Hematopoietic multipotent progenitor cell (in vitro differentiated cells): ENCODE data around the gene MORC4. TPM values are rescaled to one million over a fixed set of nuclear protein-coding genes. Genes with fewer than 3 reads are reported as not detected.
A peak's percentile ranks its signal among the peaks of the same experiment; 100 is the strongest.

ENCODE experiments used
- DNase-seq, 3 donors: peaks; one replicate each; pipeline ENCODE4 v3.0.0-alpha.2; 2011 to 2015; ENCODE audit warnings: low read depth in 2 of 3, low spot score in 2 of 3
- total RNA-seq: library from RNA; depleted of rRNA; stranded (reverse); fragments of >200 nt; gene quantifications from one replicate; pipeline ENCODE4 v1.2.3, GENCODE V29; 2012

The MORC4 gene
- total RNA-seq, 1 donor, result 0.54 TPM

- no peak for DNase-seq
These were observed 46.0 kb downstream of the MORC4 start for GRCh38 chrX:106954041-106954440.

DNA sequence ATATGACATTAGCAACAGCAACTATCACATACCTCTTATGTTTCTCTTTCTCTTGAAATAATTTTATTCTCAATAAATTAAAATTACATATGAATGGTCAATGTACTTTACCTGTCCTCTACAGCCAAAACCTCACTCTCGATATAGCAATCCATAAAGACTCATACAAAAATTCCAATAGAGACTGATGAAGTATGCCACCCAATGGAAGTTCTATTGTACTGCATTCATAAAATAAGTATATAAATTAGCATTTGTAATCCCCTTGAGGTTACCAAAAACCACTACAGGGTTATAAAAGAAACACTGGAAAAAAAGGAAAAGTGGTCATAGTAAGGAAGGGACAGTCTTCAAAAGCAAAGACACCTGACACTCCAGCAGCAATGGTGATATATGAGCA is 47.0 kb downstream of the MORC4 start:
- DNase-seq, result peak in 1 of 3 donors; percentile 34

DNA sequence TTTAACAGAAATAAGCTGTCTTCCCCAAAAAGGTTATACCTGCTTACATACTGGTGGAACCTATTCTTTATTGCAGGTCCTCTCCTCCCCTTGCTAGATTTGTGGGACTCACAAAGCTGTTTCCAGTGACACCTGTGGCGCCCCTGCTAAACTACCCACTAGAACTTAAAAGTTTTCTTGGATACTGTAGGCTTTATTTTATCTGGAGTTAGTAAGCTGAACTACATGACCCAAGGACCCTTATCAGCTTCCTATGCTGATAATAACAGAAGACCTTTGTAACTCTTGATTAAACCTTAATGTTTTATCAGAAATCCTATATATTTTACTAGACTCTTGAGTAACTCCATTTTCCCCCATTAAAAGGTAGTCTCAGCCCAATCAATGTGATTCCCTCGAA is 47.5 kb downstream of the MORC4 start:
- no peak for DNase-seq

GRCh38 chrX:106952089-106952488 is 47.9 kb downstream of the MORC4 start:
- no peak for DNase-seq

GRCh38 chrX:106951230-106951629 is 48.8 kb downstream of the MORC4 start:
- no peak for DNase-seq

DNA sequence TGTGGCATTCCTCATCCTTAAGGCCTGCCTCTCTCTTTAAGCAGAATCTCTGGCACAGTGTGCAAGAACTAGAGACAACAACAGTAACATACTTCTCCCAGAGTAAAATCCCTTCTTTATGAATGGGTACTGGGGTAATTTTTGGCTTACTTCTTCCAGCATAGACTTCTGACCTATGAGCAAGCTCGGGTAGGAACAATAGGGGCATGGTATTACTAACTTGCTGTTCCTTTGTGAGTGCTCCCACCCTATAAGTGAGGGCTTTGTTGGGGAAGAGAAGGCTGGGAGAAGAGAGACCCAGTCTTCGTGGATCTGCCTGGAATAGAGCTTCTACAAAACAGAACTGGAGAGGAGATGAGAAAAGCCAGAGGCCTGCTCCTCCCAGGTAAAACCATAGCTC is 49.6 kb downstream of the MORC4 start:
- DNase-seq, result no peak

DNA sequence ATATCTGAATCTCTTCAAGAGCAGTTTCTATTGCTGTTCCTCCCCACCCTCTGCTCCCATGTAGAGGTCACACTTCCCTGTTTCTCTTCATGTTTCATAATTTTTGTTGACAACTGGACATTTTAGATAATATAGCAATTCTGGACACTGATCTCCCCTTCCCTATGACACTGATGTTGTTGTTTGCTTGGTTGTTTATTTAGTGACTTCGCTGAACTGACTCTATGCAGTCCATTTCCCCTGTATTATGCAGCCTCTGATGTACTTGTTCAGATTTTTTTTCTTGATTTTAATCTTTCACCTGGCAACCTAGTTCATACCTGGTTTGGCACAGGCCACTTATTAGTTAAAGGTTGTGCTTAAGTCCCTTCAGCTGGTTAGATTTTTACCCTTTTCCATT is 50.6 kb downstream of the MORC4 start:
- DNase-seq, result no peak

- no peak for DNase-seq
These were observed 51.4 kb downstream of the MORC4 start for GRCh38 chrX:106948641-106949040.

DNA sequence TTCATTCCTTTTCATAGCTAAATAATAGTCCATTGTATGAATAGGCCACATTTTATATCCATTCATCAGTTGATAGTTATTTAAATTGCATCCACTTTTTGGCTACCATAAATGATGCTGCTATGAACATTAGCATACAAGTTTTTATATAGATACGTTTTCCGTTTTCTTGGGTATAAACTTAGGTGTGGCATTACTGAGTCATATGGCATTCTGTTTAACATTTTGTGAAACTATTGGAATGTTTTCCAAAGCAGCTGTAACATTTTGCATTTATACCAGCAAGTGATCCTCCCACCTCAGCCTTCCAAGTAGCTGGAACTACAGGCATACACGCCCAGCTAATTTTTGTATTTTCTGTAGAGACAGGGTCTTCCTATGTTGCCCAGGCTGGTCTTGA is 53.5 kb downstream of the MORC4 start:
- no peak for DNase-seq

DNA sequence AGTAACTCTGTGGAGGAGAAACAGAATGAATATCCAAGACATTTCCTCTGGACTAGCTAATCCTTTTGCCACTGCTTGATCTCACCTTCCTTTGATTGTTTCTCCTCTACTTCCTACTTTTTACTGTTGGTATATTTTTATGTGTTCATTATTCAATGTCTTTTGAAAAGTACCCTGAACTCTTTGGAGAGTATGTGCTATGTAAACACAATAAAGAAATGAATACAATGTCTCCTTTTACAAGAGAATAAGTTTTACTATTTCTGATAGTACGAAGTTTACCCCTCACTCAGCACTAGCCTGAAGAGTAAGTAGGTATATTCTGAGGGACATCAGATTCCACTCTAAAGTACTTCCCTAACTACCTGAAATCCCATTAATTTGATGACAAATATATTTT is 59.9 kb downstream of the MORC4 start:
- DNase-seq, result no peak

DNA sequence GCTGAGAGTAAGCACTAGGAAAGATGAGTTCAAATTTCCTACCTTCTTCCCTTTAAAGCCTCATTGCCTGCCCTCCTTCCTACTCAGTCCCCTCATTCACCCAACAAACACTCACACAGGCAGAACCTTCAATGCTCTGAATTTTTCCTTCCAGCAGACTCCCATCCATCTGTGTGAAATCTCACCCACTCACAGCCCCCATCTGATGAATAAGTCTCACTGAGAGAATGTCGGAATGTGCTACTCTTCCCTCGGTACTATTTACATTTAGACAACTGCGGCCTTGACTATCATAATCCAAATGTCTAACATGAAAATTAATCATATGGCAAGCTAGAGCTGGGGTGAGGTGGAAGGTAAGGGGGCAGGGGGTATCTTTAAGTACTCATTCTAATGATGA is 60.4 kb downstream of the MORC4 start:
- DNase-seq, result no peak

DNA sequence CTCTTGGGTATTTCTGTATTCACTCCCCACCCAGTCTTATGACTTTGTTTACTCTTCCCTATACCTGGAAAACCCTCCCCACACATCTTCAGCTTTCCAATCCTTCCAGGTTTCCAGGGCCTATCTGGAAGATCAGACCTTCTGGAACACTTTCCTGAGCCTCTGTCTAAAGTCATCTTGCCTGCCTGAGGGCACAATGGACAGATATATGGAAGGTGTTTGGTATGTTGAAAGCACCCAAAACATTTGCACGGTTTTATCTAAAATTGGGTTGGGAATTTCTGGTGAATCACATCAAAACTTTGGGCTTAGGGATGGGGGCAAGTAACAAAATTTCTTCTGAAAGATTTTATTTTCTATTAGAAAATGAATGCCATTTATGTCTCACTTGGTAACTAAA is 63.8 kb downstream of the MORC4 start:
- no peak for DNase-seq

DNA sequence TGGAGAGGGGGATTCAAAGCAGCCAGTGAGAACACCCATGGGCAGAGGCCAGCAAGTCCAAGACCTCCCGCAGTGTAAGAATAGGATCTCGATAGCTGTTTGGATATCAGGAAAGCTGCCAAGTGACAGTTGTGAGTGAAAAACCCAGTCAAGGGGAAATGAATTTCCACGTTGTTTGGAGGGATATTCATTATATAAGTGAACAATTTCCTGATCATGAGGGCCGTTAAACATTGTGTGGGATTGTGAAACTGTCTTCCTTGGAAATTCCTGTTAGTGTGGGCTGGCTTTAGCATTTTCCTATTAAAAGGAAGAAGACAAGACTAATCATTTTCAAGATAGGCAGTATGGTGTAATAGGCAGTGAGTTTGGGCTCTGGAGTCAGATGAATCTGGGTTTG is 64.8 kb downstream of the MORC4 start:
- no peak for DNase-seq

DNA sequence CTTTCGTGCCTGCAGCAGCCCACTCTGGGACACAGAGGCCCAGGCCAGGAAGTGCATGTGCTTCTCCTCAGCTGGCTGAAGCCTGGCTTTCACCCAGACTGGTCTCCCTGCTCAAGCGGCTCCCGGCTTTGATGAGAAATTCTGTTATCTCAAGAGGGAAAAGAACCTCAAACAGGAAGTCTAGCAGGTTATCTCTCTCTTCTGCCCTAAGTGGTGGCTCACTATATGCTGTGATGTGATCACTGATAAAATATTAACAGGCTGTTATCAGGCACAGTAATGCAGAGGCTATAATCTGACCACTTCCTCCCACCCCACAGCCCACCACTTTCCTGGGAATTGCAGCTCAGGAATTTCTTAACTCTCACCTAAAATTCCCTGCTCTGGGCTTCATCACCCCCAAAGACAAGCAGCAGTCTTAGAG is 66.5 kb downstream of the MORC4 start:
- no peak for DNase-seq

GRCh38 chrX:106932960-106933537 is 67.0 kb downstream of the MORC4 start:
- DNase-seq, result no peak

- no peak for DNase-seq
These were observed 67.5 kb downstream of the MORC4 start for GRCh38 chrX:106932492-106932923.

DNA sequence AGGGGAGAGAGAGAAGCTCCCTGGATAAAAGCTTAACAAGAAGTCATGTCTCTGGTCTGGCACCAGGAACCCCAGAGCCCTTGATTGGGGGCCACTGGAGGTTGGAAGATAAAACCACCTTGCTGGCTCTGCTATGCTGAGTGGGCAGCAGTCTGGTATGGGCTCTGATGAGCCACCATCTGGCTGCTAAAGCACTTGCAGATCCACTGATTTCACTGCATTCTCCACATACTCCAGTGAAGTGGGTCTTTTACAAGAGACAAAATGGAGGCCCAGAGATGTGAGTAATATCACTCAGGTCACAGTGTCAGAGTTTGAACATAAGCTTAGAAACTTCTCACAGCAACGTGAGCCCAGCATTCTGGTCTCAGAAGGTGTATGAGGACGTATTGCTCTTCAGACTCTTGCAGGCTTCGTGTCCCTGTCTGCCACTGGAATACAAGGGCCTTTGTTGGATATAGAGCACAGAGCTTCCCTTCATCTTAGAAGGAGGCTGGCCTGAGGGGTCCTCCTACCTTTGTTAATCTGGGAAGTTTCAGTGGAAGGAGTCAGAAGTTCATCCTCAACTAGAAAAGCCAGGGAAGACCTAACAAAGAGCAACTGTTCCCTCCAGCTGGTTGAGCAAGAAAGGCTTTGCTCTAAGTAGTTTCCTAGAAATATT is 68.1 kb downstream of the MORC4 start:
- DNase-seq, result no peak

DNA sequence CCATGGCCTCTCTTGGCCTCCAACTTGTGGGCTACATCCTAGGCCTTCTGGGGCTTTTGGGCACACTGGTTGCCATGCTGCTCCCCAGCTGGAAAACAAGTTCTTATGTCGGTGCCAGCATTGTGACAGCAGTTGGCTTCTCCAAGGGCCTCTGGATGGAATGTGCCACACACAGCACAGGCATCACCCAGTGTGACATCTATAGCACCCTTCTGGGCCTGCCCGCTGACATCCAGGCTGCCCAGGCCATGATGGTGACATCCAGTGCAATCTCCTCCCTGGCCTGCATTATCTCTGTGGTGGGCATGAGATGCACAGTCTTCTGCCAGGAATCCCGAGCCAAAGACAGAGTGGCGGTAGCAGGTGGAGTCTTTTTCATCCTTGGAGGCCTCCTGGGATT is 71.8 kb downstream of the MORC4 start:
- DNase-seq, result no peak

DNA sequence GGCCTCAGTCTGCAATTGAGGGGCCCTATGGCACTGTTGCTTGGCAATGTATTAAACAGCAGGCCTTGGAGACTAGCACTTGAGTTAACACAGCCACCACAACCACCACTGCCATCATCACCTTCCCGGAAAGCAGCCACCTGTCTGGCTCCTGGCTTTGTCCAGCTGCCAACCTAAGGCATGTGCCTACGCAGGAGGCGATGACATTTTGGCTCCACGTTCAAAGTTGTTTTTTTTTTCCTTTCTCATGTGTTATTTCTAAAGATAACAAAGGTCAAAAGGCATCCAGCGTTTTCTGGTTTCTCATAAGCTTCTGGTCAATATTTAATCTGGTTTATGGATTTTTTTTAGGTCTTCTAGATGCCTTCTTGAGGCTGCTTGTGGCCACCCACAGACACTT is 72.3 kb downstream of the MORC4 start:
- DNase-seq, result no peak

DNA sequence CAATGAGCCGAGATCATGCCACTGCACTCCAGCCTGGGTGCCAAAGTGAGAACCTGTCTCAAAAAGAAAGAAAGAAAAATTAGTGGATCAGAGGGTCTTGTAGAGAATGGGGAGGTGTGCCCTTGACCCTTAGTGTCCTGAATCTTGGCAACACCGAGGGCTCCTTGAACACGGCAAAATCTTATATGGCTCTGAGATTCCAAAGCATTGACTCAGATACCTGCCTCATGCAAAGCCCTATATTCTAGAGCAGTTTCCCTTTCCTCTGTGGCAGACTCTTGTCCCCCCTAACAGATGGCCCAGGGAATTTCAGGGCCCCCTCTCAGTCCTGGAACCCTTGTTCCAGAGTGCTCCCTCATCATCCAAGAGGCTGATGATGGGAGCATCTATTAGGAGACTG is 73.0 kb downstream of the MORC4 start:
- no peak for DNase-seq

GRCh38 chrX:106921637-106922036 is 78.4 kb downstream of the MORC4 start:
- no peak for DNase-seq

DNA sequence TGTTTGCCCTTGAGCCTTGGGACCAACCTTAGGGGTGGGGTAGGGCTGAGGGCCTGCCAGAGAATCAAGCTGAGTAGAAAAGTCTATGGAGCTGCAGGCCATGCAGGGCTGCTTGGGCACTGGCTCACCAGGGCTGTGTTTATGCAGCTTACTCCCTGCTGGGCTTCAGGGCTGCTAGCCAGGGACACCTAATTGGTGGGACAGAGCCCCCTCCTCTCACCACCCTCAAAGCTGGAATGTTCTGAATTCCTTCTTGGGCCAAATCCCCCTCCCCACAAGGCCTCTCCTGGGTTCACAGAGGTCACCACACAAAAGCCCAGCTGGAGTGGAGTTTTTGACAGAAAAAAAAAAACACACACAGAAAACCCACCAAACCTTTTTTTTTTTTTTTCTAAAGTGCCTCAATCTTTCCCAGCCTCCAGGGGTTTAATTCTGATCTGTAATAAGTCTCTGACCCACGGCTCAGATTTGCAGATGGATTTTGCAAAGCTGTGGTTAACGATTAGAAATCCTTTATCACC is 80.0 kb downstream of the MORC4 start, which contains the start of gene CLDN2:
Gene CLDN2, plus strand, starts transcription at position 471 of the 521 bp plus-strand sequence. CDS start 7,827 bp downstream, outside the sequence.
- DNase-seq, result no peak
